RPMI7951 (cell line): ENCODE data around the gene TXNL4A. TPM values are rescaled to one million over a fixed set of nuclear protein-coding genes. Genes with fewer than 3 reads are reported as not detected.

ENCODE experiments used
- DNase-seq: peaks from one replicate; pipeline ENCODE4 v3.0.0-alpha.2; 2012; ENCODE audit warnings: low read depth
- total RNA-seq: library from RNA; depleted of rRNA; stranded (reverse); fragments of >200 nt; shearing (Covaris generic); gene quantifications from 2 replicates; pipeline ENCODE4 v1.2.3, GENCODE V29; 2014

The TXNL4A gene
- total RNA-seq, 1 experiment from 2014 or later, result 81.0 TPM

GRCh38 chr18:79949697-79950487 lies 38.5 kb downstream of the TXNL4A start:
- DNase-seq, result no peak

DNA sequence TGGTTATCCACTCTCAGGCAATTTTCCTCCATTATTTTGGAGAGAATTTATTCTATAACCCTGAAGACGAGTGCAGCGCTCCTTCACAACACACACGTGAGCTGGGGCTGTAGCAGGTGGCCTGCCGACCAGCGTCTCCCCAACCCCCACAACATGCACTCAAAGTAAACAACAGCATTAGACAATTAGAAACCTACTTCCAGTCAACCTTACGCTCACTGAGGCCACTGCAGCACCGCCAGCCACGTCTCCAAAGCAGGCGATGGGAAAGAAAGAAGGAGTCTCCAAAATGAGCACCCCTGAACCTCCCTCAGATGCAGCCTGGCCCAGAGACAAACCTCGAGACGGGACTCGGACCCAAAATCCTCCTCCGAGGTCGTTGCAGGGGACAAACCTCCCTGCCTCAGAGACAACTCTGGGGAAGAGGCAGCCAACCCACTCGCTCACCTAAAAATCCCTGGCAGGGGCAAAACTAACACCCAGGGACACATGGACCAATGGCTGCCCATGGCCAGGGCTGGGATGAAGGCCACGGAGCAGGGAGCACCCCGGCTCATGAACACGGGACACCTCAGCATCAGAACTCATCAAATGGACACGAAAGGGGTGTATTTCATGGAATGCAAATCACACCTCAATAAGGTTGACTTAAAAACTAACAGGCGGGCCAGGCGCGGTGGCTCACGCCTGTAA lies 39.5 kb downstream of the TXNL4A start:
- no peak for DNase-seq

- DNase-seq, result no peak
These were observed 40.3 kb downstream of the TXNL4A start for GRCh38 chr18:79947881-79948610.

DNA sequence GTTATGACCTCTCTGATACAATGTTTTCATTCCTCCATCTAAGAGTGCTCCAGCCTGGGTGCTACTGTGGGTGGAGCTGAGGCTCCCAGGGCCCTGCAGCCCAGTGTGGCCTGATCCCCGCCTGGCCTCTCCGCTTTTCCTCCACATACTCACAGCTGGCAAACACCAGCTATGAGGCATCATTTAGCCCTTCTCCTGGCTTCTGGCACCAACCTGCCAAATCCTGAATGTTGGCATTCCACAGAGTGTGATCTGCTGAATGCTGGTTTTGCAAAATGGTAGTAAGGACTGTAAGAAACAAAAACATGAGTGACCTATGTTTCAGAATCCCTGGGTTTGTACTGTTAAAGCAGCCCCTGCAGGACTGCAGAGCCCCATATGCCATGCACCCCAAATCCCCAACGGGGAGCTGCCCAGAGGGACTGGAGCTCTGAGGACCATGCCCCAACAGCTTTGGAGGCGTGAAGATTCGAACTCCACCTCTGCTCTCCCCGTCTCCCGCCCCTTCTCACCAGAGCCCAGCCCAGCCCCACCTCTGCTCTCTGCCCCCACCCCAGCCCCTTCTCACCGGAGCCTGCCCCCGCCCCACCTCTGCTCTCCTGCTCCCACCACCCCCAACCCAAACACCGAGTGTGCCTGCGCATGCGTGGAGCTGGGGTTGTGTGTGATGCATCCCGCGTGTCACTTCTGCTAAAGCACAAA lies 41.2 kb downstream of the TXNL4A start:
- no peak for DNase-seq

DNA sequence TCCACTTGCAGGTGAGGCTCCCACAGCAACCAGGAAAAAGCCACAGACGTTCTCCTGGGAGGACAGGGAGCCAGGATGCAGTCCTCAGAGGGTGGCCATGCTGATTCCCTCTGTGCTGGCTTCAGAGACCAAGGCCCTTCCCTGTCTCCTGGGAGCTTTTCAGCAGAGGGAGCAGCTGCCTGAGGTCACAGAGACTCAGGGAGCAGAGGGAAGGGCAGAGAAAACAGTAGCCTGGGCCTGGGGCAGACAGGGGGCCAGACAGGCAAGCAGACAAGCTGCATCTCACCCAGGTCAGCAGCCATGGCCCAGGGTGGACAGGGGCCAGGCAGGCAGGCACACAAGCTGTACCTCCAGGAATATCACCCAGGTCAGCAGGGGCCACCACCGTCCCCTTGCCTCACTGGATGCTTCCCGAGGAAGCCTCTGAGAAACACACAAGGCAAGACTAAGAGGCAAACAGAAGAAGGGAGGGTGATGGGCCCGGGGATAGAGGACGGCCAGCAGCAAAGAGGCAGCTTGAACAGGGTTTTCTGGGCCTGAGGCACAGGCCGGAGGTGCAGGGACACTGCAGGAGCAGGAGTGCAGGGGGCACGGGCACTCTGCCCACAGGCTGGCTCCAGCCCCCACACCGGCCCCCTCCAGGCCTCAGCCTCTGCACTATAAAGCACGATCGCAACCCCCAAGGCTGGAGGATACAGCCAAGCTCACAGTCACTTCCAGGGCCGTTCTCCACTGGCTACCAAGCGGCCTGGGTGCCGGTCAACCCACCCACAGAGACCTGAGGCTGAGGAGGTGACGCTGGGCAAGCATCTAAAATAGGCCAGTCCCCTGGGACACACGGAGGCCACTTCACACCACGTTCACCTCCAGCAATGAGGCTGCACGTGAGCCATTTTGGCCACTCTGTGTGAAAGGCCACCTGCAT lies 43.0 kb downstream of the TXNL4A start:
- no peak for DNase-seq

DNA sequence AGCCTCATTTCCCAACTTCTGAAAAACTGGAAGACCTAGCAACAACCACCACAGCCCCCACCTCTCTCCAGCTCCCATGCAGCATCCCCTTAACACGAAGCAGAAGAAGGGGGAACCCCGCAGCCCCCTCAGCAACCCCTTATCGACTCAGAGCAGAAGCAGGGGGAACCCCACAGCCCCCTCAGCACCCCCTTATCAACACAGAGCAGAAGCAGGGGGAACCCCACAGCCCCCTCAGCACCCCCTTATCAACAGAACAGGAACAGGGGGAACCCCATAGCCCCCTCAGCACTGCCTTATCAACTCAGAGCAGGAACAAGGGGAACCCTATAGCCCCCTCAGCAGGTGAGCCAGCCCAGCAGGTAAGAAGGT lies 43.6 kb downstream of the TXNL4A start:
- no peak for DNase-seq

DNA sequence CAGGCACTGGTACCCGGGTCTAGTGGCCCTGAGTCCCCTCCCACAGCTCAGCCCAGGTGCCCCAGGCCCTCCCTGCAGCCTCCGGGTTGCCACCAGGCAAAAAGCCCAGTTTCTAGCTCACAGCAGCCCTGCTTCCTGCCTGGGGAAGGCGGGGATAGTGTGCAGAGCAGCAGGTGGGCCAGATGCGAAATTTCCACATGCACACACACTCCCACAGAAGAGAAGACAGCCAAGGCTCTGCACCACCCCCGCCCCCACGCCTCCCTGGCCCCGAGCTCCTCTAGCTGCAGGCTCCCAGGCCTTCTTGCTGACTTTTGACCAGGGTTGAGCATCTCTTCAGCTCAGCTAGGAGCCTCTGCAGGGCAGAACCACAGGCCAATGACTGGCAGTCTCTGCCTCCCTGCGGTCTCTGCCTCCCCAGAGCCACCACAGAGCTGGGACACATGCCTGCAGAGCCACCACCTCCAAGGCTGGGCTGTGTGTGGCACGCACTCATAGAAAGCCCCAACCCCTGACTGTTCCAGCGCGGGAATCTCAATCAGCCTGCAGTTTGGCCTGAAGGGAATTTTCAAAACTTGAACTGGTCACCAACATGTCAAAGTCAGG lies 44.1 kb downstream of the TXNL4A start:
- no peak for DNase-seq

- DNase-seq, result no peak
These were observed 44.7 kb downstream of the TXNL4A start for GRCh38 chr18:79943608-79944125.

- no peak for DNase-seq
These were observed 45.4 kb downstream of the TXNL4A start for GRCh38 chr18:79942786-79943607.

DNA sequence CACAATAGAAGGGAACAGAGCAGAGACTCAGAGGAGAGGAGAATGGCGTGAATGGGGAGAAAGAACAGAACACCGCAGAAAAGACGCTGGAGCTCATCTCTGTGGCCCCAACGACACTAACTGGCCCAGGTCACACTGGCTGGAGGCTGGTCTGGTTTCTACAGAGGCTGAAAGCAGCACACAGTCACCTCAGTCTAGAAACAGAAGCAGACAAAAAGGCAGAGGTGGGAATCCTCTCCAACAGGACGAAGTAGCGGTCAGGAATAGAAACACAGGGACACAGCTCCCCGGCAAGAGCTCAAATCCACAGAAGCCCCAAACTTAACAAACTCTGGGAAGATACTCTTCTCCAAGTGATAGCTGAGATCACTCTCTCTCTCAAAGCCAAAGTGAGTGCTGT lies 46.2 kb downstream of the TXNL4A start:
- no peak for DNase-seq

- no peak for DNase-seq
These were observed 46.8 kb downstream of the TXNL4A start for GRCh38 chr18:79941473-79942119.

- DNase-seq, result no peak
These were observed 47.4 kb downstream of the TXNL4A start for GRCh38 chr18:79940814-79941472.

DNA sequence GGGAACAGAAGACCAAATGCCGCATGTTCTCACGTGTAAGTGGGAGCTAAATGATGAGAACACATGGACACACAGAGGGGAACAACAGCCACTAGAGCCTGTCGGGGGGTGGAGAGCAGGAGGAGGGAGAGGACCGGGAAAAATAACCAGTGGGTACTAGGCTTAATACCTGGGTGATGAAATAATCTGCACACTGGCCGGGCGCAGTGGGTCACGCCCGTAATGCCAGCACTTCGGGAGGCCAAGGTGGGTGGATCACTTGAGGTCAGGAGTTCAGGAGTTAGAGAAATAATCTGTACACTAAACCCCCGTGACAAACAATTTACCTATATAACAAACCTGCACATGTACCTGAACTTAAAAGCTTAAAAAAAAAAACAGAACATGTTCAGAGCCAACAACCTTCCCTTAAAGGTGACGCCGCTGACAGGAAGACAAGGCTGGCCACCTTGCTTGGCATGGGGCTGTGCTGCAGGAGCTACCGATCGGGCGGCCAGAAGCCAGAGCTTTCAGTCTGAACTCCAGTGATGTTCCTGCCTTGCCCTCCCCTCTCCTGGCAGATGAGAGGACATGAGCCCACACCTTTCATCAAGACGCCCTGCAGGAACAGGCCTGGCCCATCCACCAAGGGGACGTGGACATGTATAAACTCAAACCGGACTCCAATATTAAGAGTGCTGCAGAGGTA lies 48.1 kb downstream of the TXNL4A start:
- DNase-seq, result no peak

- no peak for DNase-seq
These were observed 49.3 kb downstream of the TXNL4A start for GRCh38 chr18:79939096-79939495.

DNA sequence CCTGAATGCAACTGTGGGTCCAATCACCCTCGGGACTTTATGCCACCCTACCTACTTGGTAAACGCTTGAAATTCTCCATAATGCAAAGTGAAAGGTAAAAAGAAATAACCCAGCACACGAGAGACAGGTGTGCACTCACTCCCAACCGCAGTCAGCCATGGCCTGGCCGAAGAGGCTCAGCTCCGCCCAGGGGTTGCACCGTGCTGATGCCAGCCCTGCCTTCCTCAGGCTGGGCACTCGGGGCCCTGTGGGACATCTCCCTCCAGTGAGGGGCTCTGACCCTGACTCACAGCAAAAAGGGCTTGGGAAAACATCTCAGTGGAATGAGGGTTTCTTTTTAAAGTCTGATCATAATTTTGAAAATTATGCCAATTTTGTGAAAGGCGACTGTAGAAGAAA lies 50.2 kb downstream of the TXNL4A start:
- DNase-seq, result no peak

- DNase-seq, result no peak
These were observed 51.1 kb downstream of the TXNL4A start for GRCh38 chr18:79937103-79937860.

DNA sequence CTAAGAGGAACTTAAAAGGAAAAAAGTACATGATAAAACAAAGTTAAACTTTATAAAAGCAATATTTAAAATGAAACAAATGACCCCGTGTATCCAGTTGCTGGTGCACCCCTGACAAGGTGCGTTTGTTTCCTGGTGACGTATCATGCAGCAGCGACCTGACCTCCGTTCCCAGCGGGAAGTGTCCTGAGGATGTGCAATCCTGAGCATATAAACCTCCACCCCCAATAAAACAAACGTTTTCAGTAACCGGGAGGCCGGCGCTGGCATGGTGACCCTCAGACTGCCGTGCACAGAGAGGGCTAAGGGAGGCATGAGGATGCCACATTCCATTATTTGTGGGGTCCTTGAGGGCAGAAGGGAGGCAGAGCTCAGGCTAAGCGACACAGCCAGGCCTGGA lies 51.7 kb downstream of the TXNL4A start:
- no peak for DNase-seq
